Ishikawa (cell line): ENCODE results near the gene PRICKLE4.

Source experiments
- RAD21 ChIP-seq: IDR thresholded peaks from 2 replicates; pipeline ENCODE4 v1.6.1; 2012; ENCODE audit warnings: low read depth
- TCF12 ChIP-seq: IDR thresholded peaks from 2 replicates; pipeline ENCODE4 v1.6.1; 2012; ENCODE audit warnings: low read depth
- TEAD4 ChIP-seq: IDR thresholded peaks from 2 replicates; pipeline ENCODE4 v1.6.1; 2012
- YY1 ChIP-seq: IDR thresholded peaks from 2 replicates; pipeline ENCODE4 v1.6.1; 2012; ENCODE audit warnings: low read depth

GRCh38 chr6:41732149-41732548 is 48.4 kb upstream of the PRICKLE4 start:
- no peak for TF ChIP-seq TEAD4
- no peak for TF ChIP-seq RAD21
- no peak for TF ChIP-seq TCF12
- no peak for TF ChIP-seq YY1
